Measurements from ENCODE around the gene CEP112.
"Not testable (repeated sequence)": the region's sequence is repeated elsewhere in the genome, so short reads cannot be mapped to it uniquely, and the experiment has no call there.

Gene CEP112

GRCh38 chr17:65886315-65887245 lies 305.4 kb downstream of the CEP112 start:
- no peak for DNase-seq (ENCODE audit: low spot score)

GRCh38 chr17:65885541-65886312 lies 306.2 kb downstream of the CEP112 start:
- no peak for DNase-seq (ENCODE audit: low spot score)

- no peak for DNase-seq (ENCODE audit: low spot score)
These were observed 314.9 kb downstream of the CEP112 start for GRCh38 chr17:65876985-65877384.

- no peak for DNase-seq (ENCODE audit: low spot score)
These were observed 323.1 kb downstream of the CEP112 start for GRCh38 chr17:65868881-65869280.

GRCh38 chr17:65867014-65867413 lies 324.9 kb downstream of the CEP112 start:
- no peak for DNase-seq (ENCODE audit: low spot score)

- no peak for DNase-seq (ENCODE audit: low spot score)
These were observed 326.1 kb downstream of the CEP112 start for GRCh38 chr17:65865715-65866425.

GRCh38 chr17:65864394-65864793 lies 327.5 kb downstream of the CEP112 start:
- no peak for DNase-seq (ENCODE audit: low spot score)

GRCh38 chr17:65857718-65858117 lies 334.2 kb downstream of the CEP112 start:
- DNase-seq (ENCODE audit: low spot score), result no peak

- DNase-seq (ENCODE audit: low spot score), result no peak
These were observed 335.1 kb downstream of the CEP112 start for GRCh38 chr17:65856865-65857264.

- no peak for DNase-seq (ENCODE audit: low spot score)
These were observed 336.3 kb downstream of the CEP112 start for GRCh38 chr17:65855675-65856074.

- DNase-seq (ENCODE audit: low spot score), result no peak
These were observed 336.7 kb downstream of the CEP112 start for GRCh38 chr17:65855245-65855644.

- DNase-seq (ENCODE audit: low spot score), result no peak
These were observed 338.1 kb downstream of the CEP112 start for GRCh38 chr17:65853816-65854215.

GRCh38 chr17:65852911-65853310 lies 339.0 kb downstream of the CEP112 start:
- DNase-seq (ENCODE audit: low spot score), result no peak

- no peak for DNase-seq (ENCODE audit: low spot score)
These were observed 339.8 kb downstream of the CEP112 start for GRCh38 chr17:65851965-65852736.

GRCh38 chr17:65850486-65850885 lies 341.4 kb downstream of the CEP112 start:
- DNase-seq (ENCODE audit: low spot score), result no peak

- no peak for DNase-seq (ENCODE audit: low spot score)
These were observed 343.2 kb downstream of the CEP112 start for GRCh38 chr17:65848751-65849150.

- no peak for DNase-seq (ENCODE audit: low spot score)
These were observed 350.8 kb downstream of the CEP112 start for GRCh38 chr17:65841089-65841488.

- not testable (repeated sequence) for DNase-seq (ENCODE audit: low spot score)
These were observed 354.7 kb downstream of the CEP112 start for GRCh38 chr17:65837232-65837631.

GRCh38 chr17:65833214-65833613 lies 358.7 kb downstream of the CEP112 start:
- DNase-seq (ENCODE audit: low spot score), result no peak

GRCh38 chr17:65830356-65830755 lies 361.6 kb downstream of the CEP112 start:
- no peak for DNase-seq (ENCODE audit: low spot score)

- DNase-seq (ENCODE audit: low spot score), result not testable (repeated sequence)
These were observed 365.4 kb downstream of the CEP112 start for GRCh38 chr17:65826577-65826976.

GRCh38 chr17:65824901-65825300 lies 367.0 kb downstream of the CEP112 start:
- no peak for DNase-seq (ENCODE audit: low spot score)
